GM21423 (cell line): Measurements from ENCODE around the gene SOX2.
"Not testable (repeated sequence)": the region's sequence is repeated elsewhere in the genome, so short reads cannot be mapped to it uniquely, and the experiment has no call there.

Experiments used
- ATAC-seq: cut with Tn5 transposase; IDR thresholded peaks from one replicate; pipeline ENCODE4 v1.9.1; 2021; ENCODE audit warnings: mild to moderate bottlenecking, moderate library complexity; ENCODE audit not compliant: unreplicated experiment

SOX2 gene

DNA sequence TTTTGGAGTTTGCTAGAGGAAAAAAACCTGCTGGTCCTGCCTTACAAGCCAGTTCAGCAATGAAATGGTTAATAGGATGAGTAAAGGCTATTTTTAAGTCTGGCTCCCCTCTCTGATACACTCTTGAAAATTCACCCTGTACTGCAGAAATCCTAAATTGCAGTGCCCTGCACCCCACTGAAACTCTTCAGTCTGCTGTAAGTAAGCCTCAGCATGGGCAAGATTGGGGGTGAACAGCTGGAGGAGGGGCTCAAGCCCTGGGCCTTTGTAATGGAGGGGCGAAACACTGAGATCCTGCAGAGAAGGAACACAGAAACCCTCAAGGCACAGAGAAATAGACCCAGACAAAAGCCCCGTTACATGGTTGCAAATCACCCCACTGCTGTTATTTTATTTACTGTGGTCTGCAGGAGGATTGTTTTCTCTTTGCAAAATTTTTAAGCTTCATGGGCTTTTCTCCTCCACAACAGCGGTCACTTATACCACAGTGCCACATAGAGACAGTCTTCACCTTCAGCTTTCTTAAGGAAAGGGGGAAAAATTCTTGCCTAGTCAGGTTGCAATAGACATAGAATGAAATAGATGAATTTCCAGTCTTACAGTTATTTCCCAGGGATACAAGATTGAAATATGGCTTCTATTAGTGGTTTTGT lies 45.0 kb downstream of the SOX2 start:
- no peak for ATAC-seq

DNA sequence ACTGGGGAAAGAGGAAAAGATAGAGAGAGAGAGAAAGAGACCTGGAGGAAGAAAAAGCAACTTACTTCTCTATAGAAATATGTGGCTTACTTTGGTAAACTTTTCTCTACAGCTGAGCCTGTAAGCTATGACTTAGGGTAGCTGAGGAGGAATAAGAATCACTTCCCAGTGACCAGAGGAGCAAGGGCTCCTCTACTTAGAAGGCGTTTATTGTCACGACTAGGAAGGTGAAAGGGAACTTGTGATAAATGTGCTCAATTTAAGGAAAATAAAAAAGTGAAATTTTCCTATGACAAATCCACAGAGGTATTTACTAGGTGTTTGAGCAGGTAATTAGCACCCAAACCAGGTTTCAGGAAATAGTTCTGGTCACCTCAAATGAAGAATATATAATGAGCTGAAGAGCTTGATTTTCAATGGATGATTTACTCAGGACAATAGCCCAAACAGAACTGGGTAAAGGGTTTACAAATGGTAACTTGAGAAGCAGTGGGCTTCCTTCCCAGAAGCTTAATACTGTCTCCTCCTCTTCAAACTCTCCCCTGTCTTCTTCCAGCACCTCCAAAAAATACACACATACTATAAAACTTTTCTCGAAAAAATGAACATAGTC lies 46.1 kb downstream of the SOX2 start:
- no peak for ATAC-seq

DNA sequence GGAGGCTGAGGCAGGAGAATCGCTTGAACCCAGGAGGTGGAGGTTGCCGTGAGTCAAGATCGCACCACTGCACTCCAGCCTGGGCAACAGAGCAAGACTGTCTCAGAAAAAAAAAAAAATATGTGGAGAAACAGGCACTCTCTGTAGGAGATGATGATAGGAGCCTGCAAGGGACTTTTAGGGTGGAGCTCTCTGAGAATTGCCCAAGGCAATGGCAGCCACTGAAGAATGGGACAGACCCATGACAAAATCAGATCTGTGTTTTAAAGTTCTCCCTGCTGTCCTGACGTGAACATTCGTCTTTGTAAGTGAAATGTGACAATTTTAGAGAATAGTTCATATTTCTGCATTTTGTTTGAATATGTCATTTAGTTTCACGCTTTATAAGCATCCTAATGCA lies 50.2 kb downstream of the SOX2 start:
- no peak for ATAC-seq

DNA sequence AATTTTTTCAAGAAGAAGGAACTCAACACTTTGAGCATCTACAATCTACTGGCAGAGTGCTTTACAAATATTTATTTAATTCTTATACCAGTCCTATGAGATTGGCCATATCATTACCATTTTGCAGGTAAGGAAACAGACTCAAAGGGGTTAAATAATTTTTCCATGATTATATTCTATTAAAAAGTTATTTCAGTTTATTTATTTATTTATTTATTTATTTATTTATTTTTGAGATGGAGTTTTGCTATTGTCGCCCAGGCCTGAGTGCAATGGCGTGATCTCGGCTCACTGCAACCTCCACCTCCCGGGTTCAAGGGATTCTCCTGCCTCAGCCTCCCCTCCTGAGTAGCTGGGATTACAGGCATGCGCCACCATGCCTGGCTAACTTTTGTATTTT lies 52.3 kb downstream of the SOX2 start:
- ATAC-seq, result not testable (repeated sequence)
